Lower leg skin (tissue), 3 donors: Measurements from ENCODE around the gene NFILZ.

Experiments
- CTCF ChIP-seq, 3 donors: fragments of 450-650 bp; IDR thresholded peaks; one replicate each; pipeline ENCODE4 v1.5.1; 2016; ENCODE audit warnings: antibody characterized with exemption in 3 of 3, mild to moderate bottlenecking in 3 of 3, moderate library complexity in 2 of 3
- POLR2A ChIP-seq, 2 donors: fragments of 450-650 bp; IDR thresholded peaks; one replicate each; pipeline ENCODE4 v1.6.1; 2016 to 2017; ENCODE audit warnings: antibody characterized with exemption in 2 of 2, mild to moderate bottlenecking in 1 of 2, moderate library complexity in 1 of 2

GRCh38 chr19:8639821-8640401, 9.5 kb downstream of the NFILZ start:
- no peak for TF ChIP-seq CTCF (IDR thresholded peaks at IDR 0.05)
- no peak for TF ChIP-seq POLR2A (IDR thresholded peaks at IDR 0.05)
